IMR-90 (cell line): Measurements from ENCODE around the gene ZBTB8A. TPM values are rescaled to one million over a fixed set of nuclear protein-coding genes. Genes with fewer than 3 reads are reported as not detected.

Experiments
- ATAC-seq: fragments of 200-7000 bp; cut with Tn5 transposase; 2 replicates; pipeline ENCODE4 v1.9.1; 2020; ENCODE audit warnings: low read depth, mild to moderate bottlenecking, moderate library complexity
- BruUV-seq: library from RNA; stranded (reverse); fragments of 400-500 nt; replicated peaks from 2 replicates; lab custom pipeline; 2021; lab: Mats Ljungman, UMichigan
- CTCF ChIA-PET: fragments of 300-600 bp; formaldehyde crosslinking; extraction: SDS; loops from one replicate; lab custom pipeline; 2021; ENCODE audit warnings: antibody characterized with exemption; lab: Yijun Ruan, JAX
- POLR2A ChIA-PET: fragments of 300-600 bp; sonication (Branson Sonifier 250); formaldehyde crosslinking; loops from one replicate; lab custom pipeline; 2022; ENCODE audit warnings: antibody characterized with exemption; ENCODE audit not compliant: unreplicated experiment; lab: Charles Lee
- DNase-seq: peaks from one replicate; pipeline ENCODE4 v3.0.0; 2013
- H2AFZ ChIP-seq: replicated peaks from 2 replicates; pipeline ENCODE3; 2013; ENCODE audit warnings: low read length, mild to moderate bottlenecking; ENCODE audit not compliant: poor library complexity
- H2AK5ac ChIP-seq: 2 replicates; pipeline ENCODE4 v1.6.1; 2013; ENCODE audit warnings: low read depth, low read length, inconsistent platforms
- H2AK9ac ChIP-seq: replicated peaks from 2 replicates; pipeline ENCODE3; 2013; ENCODE audit warnings: mild to moderate bottlenecking, low read depth, low read length, moderate library complexity; ENCODE audit not compliant: poor library complexity
- H2BK120ac ChIP-seq: 2 replicates; pipeline ENCODE4 v1.6.1; 2013; ENCODE audit warnings: low read depth, low read length, inconsistent platforms
- H2BK15ac ChIP-seq: 3 replicates; pipeline ENCODE4 v1.6.1; 2013; ENCODE audit warnings: low read depth, low read length, inconsistent platforms
- H2BK20ac ChIP-seq: 2 replicates; pipeline ENCODE4 v1.6.1; 2013; ENCODE audit warnings: low read depth, mild to moderate bottlenecking, inconsistent platforms, low read length, moderate library complexity
- H2BK5ac ChIP-seq: 2 replicates; pipeline ENCODE4 v1.6.1; 2013; ENCODE audit warnings: mild to moderate bottlenecking, low read depth, low read length, inconsistent platforms; ENCODE audit not compliant: poor library complexity, severe bottlenecking
- H3K14ac ChIP-seq: replicated peaks from 2 replicates; pipeline ENCODE4 v1.6.1; 2013; ENCODE audit warnings: low read depth, low read length, inconsistent platforms
- H3K18ac ChIP-seq: 2 replicates; pipeline ENCODE4 v1.6.1; 2013; ENCODE audit warnings: low read depth, low read length, control low read depth
- H3K23ac ChIP-seq: 2 replicates; pipeline ENCODE4 v1.6.1; 2013; ENCODE audit warnings: low read depth, low read length, inconsistent platforms
- H3K27ac ChIP-seq: 2 replicates; pipeline ENCODE4 v1.5.1; 2013; ENCODE audit warnings: mild to moderate bottlenecking, control low read depth, low read length; ENCODE audit not compliant: insufficient read depth
- H3K27me3 ChIP-seq: 2 replicates; pipeline ENCODE4 v1.6.1; 2013; ENCODE audit warnings: low read length; ENCODE audit not compliant: control insufficient read depth, insufficient read depth
- H3K36me3 ChIP-seq: 2 replicates; pipeline ENCODE4 v1.6.1; 2013; ENCODE audit warnings: low read length, mixed read lengths; ENCODE audit not compliant: control insufficient read depth, insufficient read depth
- H3K4ac ChIP-seq: 2 replicates; pipeline ENCODE4 v1.6.1; 2013; ENCODE audit warnings: low read depth, low read length, inconsistent platforms
- H3K4me1 ChIP-seq: 2 replicates; pipeline ENCODE4 v1.6.1; 2013; ENCODE audit warnings: low read length, mixed read lengths; ENCODE audit not compliant: control insufficient read depth, insufficient read depth
- H3K4me2 ChIP-seq: 2 replicates; pipeline ENCODE4 v1.6.1; 2013; ENCODE audit warnings: low read depth, mild to moderate bottlenecking, control low read depth, low read length, moderate library complexity
- H3K4me3 ChIP-seq: 2 replicates; pipeline ENCODE4 v1.5.1; 2013; ENCODE audit warnings: low read depth, mild to moderate bottlenecking, control low read depth, low read length, moderate library complexity; ENCODE audit not compliant: insufficient read depth
- H3K56ac ChIP-seq: 2 replicates; pipeline ENCODE4 v1.6.1; 2013; ENCODE audit warnings: low read length, inconsistent platforms; ENCODE audit not compliant: insufficient read depth; ENCODE audit errors: extremely low read depth
- H3K79me1 ChIP-seq, 2 experiments: 2 replicates each; pipeline ENCODE4 v1.6.1; 2013; ENCODE audit warnings: low read length in 2 of 2, inconsistent platforms in 1 of 2, low read depth in 1 of 2
- H3K9ac ChIP-seq: 2 replicates; pipeline ENCODE4 v1.6.1; 2013; ENCODE audit warnings: low read depth, low read length, control low read depth
- H3K9me1 ChIP-seq: 2 replicates; pipeline ENCODE4 v1.6.1; 2013; ENCODE audit warnings: low read length, inconsistent platforms; ENCODE audit not compliant: insufficient read depth
- H3K9me3 ChIP-seq: 2 replicates; pipeline ENCODE4 v1.6.1; 2013; ENCODE audit warnings: low read length; ENCODE audit not compliant: control insufficient read depth, insufficient read depth
- H4K20me1 ChIP-seq: 2 replicates; pipeline ENCODE4 v1.6.1; 2013; ENCODE audit warnings: low read length, inconsistent platforms; ENCODE audit not compliant: insufficient read depth
- H4K5ac ChIP-seq: 2 replicates; pipeline ENCODE4 v1.6.1; 2013; ENCODE audit warnings: mild to moderate bottlenecking, low read depth, low read length, control low read depth
- H4K8ac ChIP-seq, 2 experiments: 2 replicates each; pipeline ENCODE4 v1.6.1; 2013; ENCODE audit warnings: low read depth in 2 of 2, low read length in 2 of 2, control low read depth in 1 of 2, inconsistent platforms in 1 of 2
- H4K91ac ChIP-seq: 2 replicates; pipeline ENCODE4 v1.6.1; 2013; ENCODE audit warnings: low read depth, low read length, inconsistent platforms; ENCODE audit not compliant: insufficient read depth
- BHLHE40 ChIP-seq: fragments of 150-350 bp; IDR thresholded peaks from 2 replicates; pipeline ENCODE4 v1.6.1; 2016; ENCODE audit warnings: mild to moderate bottlenecking, low read depth, low read length
- CEBPB ChIP-seq: IDR thresholded peaks from 2 replicates; pipeline ENCODE4 v1.6.1; 2012; ENCODE audit warnings: low read depth, low read length, improper control_type of control experiment
- CHD1 ChIP-seq: IDR thresholded peaks from 2 replicates; pipeline ENCODE4 v1.6.1; 2012; ENCODE audit warnings: low read depth, low read length, improper control_type of control experiment
- CTCF ChIP-seq: conservative IDR thresholded peaks from 2 replicates; pipeline ENCODE4 v1.5.1; 2012; ENCODE audit warnings: mild to moderate bottlenecking, low read depth, low read length, improper control_type of control experiment
- FOS ChIP-seq: fragments of 150-350 bp; IDR thresholded peaks from 2 replicates; pipeline ENCODE4 v1.6.1; 2016; ENCODE audit warnings: low read depth, low read length
- MAFK ChIP-seq: IDR thresholded peaks from 2 replicates; pipeline ENCODE4 v1.6.1; 2012; ENCODE audit warnings: low read depth, low read length, improper control_type of control experiment
- MAZ ChIP-seq: IDR thresholded peaks from 2 replicates; pipeline ENCODE4 v1.6.1; 2012; ENCODE audit warnings: low read depth, mild to moderate bottlenecking, low read length, improper control_type of control experiment, moderate library complexity, borderline replicate concordance
- MXI1 ChIP-seq: IDR thresholded peaks from 2 replicates; pipeline ENCODE4 v1.6.1; 2012; ENCODE audit warnings: low read depth, mild to moderate bottlenecking, low read length, moderate library complexity, borderline replicate concordance
- POLR2A ChIP-seq: IDR thresholded peaks from 2 replicates; pipeline ENCODE4 v1.6.1; 2012; ENCODE audit warnings: mild to moderate bottlenecking, low read depth, low read length
- RAD21 ChIP-seq: IDR thresholded peaks from 2 replicates; pipeline ENCODE4 v1.6.1; 2012; ENCODE audit warnings: low read length, improper control_type of control experiment
- RCOR1 ChIP-seq: IDR thresholded peaks from 2 replicates; pipeline ENCODE4 v1.6.1; 2012; ENCODE audit warnings: mild to moderate bottlenecking, low read length, improper control_type of control experiment; ENCODE audit not compliant: insufficient replicate concordance
- RFX5 ChIP-seq: IDR thresholded peaks from 2 replicates; pipeline ENCODE4 v1.8.0; 2012; ENCODE audit warnings: low read depth, mild to moderate bottlenecking, low read length, moderate library complexity
- SMC3 ChIP-seq: fragments of 150-350 bp; IDR thresholded peaks from 2 replicates; pipeline ENCODE4 v1.6.1; 2016; ENCODE audit warnings: low read depth, mild to moderate bottlenecking, antibody characterized with exemption, low read length, moderate library complexity
- WGBS, 2 experiments: methylation state at CpG; one replicate each; pipeline versions ENCODE4 v1.1.5 to v1.1.7; 2013; ENCODE audit warnings: missing lambda C conversion rate in 2 of 2; ENCODE audit not compliant: insufficient read length in 1 of 2; ENCODE audit errors: extremely low coverage in 2 of 2; 5-methylcytosine and 5-hydroxymethylcytosine counted together
- dilution Hi-C: fragments of 300-500 bp; cut with HindIII; formaldehyde crosslinking; loops from one replicate; pipeline ENCODE4 v1.14.3; 2018; ENCODE audit warnings: low sequenced_read_pairs; ENCODE audit not compliant: unreplicated experiment
- in situ Hi-C: fragments of 300-500 bp; cut with MboI; formaldehyde crosslinking; loops from 3 replicates; pipeline ENCODE4 v1.14.3; 2019; ENCODE audit warnings: low sequenced_read_pairs, inconsistent platforms, mixed read lengths
- intact Hi-C: fragments of 100-400 bp; cut with micrococcal nuclease; formaldehyde crosslinking; loops from 2 replicates; pipeline ENCODE4 v1.10.0; 2022
- polyA plus RNA-seq, 3 experiments: library from polyadenylated mRNA; depleted of rRNA; stranded (reverse); fragments of >200 nt; gene quantifications; 2 replicates each; pipeline ENCODE4 v1.2.3, GENCODE V29; 2012; ENCODE audit warnings: low replicate concordance in 1 of 3
- total RNA-seq: library from RNA; depleted of rRNA; stranded (reverse); fragments of >200 nt; gene quantifications from 2 replicates; pipeline ENCODE4 v1.2.3, GENCODE V29; 2012
- TF ChIP-seq, protein P1 (sequence below): fragments of 150-350 bp; IDR thresholded peaks from 2 replicates; pipeline ENCODE4 v1.6.1; 2016; ENCODE audit warnings: low read depth, mild to moderate bottlenecking, low read length, moderate library complexity, borderline replicate concordance
- TF ChIP-seq, protein P2 (sequence below): fragments of 150-350 bp; IDR thresholded peaks from 2 replicates; pipeline ENCODE4 v1.6.1; 2017; ENCODE audit warnings: mild to moderate bottlenecking, antibody characterized with exemption, low read length, low read depth

Gene ZBTB8A
- total and polyA plus RNA-seq, 2 of the 4 experiments (the other 2 are of a cell fraction), result 2.1 to 6.1 TPM

DNA sequence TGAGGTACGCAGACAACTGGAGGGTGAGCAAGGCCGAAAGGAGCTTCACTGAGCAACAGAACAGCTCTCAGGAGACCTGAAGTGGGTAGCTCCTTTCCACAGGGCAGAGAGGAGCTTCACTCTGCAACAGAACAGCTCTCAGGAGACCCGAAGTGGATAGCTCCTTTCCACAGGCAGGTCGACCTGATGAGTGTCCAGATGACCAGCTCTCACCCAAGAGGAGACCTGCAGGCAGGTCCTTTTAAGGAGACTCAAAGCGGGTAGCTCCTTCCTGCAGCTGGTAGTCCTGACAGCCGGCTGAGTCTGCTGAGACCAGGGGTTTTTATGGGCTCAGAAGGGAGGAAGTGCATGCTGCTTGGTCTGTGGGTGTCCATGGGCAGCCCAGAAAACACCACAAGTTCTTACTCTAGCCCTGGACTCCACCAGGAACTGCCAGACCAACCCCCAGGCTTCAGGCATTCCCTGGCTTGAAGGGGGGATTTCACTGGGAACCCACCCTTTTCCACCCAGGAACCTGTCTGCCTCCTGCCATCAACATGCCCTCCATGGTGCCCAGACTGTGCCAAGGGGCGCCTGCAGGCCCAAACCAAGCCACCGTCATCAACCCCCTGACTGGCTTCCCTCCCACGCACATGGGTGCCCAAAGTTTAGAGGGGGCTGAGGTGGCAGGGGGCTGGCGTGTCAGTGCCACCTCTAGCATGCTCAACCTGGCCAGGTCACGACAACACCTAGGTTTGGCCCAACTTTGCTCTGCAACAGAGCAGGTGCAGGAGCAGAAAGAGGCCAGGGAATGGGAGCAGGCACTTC, 67.5 kb downstream of the ZBTB8A start:
- CTCF ChIA-PET, result no interaction called here
- 100% methylated on average over 5 of the region's 11 CpGs; no CpG with 5 or more reads in 1 of the 2 experiments for WGBS, 2 experiments
- TF ChIP-seq CHD1 (no peak), SMC3 (no peak), BHLHE40 (no peak), MXI1 (no peak), CTCF (no peak), CEBPB (no peak), RCOR1 (no peak), POLR2A (no peak), MAZ (no peak), RFX5 (no peak), FOS (no peak), RAD21 (no peak), MAFK (no peak)
- TF ChIP-seq, protein P1, sequence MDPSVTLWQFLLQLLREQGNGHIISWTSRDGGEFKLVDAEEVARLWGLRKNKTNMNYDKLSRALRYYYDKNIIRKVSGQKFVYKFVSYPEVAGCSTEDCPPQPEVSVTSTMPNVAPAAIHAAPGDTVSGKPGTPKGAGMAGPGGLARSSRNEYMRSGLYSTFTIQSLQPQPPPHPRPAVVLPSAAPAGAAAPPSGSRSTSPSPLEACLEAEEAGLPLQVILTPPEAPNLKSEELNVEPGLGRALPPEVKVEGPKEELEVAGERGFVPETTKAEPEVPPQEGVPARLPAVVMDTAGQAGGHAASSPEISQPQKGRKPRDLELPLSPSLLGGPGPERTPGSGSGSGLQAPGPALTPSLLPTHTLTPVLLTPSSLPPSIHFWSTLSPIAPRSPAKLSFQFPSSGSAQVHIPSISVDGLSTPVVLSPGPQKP, result no peak
- TF ChIP-seq, protein P2, sequence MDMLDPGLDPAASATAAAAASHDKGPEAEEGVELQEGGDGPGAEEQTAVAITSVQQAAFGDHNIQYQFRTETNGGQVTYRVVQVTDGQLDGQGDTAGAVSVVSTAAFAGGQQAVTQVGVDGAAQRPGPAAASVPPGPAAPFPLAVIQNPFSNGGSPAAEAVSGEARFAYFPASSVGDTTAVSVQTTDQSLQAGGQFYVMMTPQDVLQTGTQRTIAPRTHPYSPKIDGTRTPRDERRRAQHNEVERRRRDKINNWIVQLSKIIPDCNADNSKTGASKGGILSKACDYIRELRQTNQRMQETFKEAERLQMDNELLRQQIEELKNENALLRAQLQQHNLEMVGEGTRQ, result no peak

More for the DNA sequence above, 67.5 kb downstream of the ZBTB8A start:
- no peaks in the 10 kb centered on the region for H3K4me1 ChIP-seq
- no peak overlapping the region for H3K14ac ChIP-seq
- no peak overlapping the region for H2BK120ac ChIP-seq
- no peak overlapping the region for H2AK5ac ChIP-seq
- H2BK5ac ChIP-seq, result no peak overlapping the region
- no peak overlapping the region for H3K9ac ChIP-seq
- peaks cover 0 to under 1% of the 10 kb centered on the region in 2 experiments; a peak in 1 of 4 replicates for H3K79me1 ChIP-seq
- intact Hi-C loops, result no loop called here
- H3K9me1 ChIP-seq, result no peaks in the 10 kb centered on the region
- in situ Hi-C loops, result no loop called here
- H3K23ac ChIP-seq, result no peak overlapping the region
- H2AK9ac ChIP-seq, result no peak overlapping the region
- H3K9me3 ChIP-seq, result no peaks in the 10 kb centered on the region
- no peak overlapping the region for H3K27ac ChIP-seq
- no peak overlapping the region for H2BK15ac ChIP-seq
- dilution Hi-C loops, result no loop called here
- no peaks in the 10 kb centered on the region for H4K20me1 ChIP-seq
- ATAC-seq, result no peak
- H3K4me3 ChIP-seq, result no peak overlapping the region
- H3K18ac ChIP-seq, result no peak overlapping the region
- H4K5ac ChIP-seq, result no peak overlapping the region
- H2AFZ ChIP-seq, result no peak overlapping the region
- no peak overlapping the region for H3K4me2 ChIP-seq
- H3K4ac ChIP-seq, result no peak overlapping the region
- POLR2A ChIA-PET, result no interaction called here
- H3K27me3 ChIP-seq, result no peaks in the 10 kb centered on the region
- H3K36me3 ChIP-seq, result peaks cover 3% of the 10 kb centered on the region; the same call in 1 of the 2 replicates
- H4K8ac ChIP-seq, result no peak overlapping the region
- DNase-seq, result no peak
- no TSS peak for BruUV-seq
- no peak overlapping the region for H2BK20ac ChIP-seq
- H3K56ac ChIP-seq, result no peak overlapping the region
- no peak overlapping the region for H4K91ac ChIP-seq
